Inflammatory macrophage treated with lipopolysaccharide for 4 hours (primary cell): Measurements from ENCODE around the gene EPB41L2.
"Not testable (repeated sequence)": the region's sequence is repeated elsewhere in the genome, so short reads cannot be mapped to it uniquely, and the experiment has no call there.

Experiments
- DNase-seq: peaks from one replicate; pipeline ENCODE4 v3.0.0-alpha.2; 2020

The EPB41L2 gene

DNA sequence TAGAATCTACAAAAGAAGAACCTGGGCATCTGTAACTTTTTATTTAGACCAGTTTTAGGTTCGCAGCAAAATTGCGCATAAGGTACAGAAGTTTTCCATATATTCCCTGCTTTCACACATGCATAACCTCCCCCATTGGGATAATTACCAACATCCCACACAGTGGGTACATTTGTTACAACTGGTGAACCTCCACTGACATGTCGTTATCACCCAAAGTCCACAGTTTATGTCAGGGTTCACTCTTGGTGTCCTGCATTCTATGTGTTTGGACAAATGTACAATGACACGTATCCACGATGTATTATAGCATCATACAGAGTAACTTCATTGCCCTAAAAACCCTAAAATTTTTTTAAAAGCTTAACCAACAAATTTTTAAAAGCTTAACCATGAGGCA lies 126.1 kb downstream of the EPB41L2 start:
- DNase-seq, result no peak

GRCh38 chr6:130935978-130936377 lies 127.1 kb downstream of the EPB41L2 start:
- no peak for DNase-seq

- no peak for DNase-seq
These were observed 128.0 kb downstream of the EPB41L2 start for GRCh38 chr6:130934848-130935585.

- no peak for DNase-seq
These were observed 129.3 kb downstream of the EPB41L2 start for GRCh38 chr6:130933712-130934200.

GRCh38 chr6:130932921-130933320 lies 130.1 kb downstream of the EPB41L2 start:
- DNase-seq, result no peak

DNA sequence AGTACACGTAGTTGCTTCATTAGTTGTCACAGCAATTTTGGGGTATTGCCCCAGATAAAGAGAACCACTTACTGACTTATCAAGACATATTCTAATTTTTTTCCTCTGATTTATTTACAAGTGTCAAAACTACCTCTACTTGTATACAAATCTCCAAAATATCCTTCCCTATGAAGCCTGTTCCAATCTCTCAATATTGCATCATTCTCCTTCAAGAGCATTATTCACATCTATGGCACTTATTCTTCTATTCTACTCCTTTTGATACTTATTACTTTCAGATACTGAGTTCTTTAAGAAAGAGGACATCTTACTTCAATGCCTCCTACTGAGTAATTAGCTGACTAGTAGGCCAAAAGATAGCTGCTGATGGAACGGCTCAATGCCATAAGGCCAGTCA lies 130.6 kb downstream of the EPB41L2 start:
- DNase-seq, result no peak

DNA sequence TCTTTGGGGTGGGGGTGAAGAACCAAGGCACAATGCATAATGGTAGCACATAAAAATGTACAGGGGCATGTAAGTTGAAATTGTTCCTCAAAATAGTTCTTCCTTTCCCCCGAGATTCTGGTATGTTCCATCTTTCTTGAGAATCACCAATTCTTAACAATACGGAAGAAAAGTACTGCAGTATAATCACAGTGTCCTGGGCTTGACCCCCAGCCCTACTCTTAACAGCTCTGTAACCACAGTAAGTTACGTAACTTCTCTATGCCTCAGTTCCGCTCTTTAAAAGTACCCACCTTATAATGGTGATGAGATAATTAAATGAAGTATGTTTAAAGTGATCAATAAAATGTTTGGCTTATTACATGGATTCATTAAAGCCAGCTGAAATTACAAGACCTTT lies 131.4 kb downstream of the EPB41L2 start:
- DNase-seq, result peak; percentile 30

DNA sequence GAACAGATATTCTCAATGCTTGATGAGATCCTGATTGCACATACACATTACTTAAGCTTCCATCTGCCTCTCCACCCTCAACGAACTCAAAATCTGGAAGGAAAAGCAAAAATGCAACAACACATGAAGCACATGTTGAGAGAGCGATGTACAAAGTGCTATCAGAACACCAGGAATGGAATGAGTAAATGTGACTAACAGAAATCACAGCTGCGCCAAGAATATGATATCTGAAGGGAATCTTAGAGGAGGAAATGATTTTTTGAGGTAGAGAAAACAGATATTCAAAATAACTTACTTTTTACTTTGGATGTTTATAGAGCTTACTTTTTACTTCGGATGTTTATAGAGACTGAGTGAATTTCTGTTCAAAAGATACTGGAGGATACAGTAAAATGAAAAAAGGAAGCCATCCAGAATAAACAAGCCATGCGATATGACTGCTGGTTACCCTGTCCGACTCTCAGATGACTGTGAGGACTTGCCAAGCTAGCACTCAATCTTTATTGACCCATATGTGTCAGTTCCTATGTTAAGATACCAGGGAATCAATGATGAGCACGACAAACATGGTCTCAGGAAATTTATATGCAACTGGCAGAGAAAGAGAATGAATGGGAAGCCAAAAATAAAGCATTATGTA lies 133.9 kb downstream of the EPB41L2 start:
- DNase-seq, result no peak

DNA sequence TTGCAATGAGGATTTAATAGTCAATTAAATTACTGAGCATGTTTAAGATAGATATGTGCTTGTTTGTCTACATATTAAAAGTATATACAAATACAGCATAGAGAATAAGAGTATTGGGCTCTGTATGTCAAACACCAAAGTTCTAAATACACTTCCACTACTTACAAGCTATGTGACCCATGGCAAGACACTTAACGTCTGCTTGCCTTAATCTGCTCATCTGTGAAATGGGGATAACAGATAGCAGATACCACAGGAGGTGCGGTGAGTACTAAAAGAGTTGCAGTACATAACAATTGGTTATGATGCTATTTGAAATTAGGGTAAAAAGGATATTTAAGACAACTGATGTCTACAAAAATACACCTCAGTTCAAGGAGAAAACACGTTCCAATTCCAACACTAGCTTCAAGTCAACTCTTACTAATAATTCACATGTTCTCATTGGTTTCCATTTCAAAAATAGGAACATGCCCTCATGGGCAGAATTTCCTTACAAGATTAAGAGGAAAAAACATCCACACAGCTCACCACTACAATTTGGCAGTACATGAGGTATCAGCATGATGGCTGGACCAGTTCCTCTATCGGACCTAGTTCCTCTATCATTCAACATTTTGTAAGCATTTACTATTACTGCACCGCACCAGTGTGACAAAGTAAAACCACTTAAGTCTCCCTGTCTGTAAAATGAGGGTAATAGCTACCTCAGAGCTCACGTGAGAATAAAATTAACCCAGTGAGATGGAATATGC lies 134.7 kb downstream of the EPB41L2 start:
- DNase-seq, result peak; percentile 84

GRCh38 chr6:130927305-130927704 lies 135.7 kb downstream of the EPB41L2 start:
- no peak for DNase-seq

DNA sequence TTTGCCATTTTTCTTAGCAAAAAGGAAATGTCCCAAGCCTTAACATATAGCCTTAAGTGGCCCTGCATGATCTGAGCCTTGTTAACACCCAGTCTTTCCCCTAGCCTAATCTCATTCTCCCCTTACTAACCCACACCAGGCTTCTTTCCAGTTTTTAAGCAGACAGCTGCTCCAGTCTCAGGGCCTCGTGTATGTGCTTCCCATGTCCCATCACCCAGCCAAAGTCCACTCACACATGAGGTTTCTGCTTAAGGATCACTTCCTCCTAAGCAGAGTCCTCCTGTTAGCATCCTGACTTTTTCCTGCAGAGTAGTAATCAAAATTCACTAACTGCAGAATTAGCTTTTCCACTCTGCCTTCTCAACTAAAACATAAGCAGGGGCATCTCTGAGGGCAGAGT lies 139.7 kb downstream of the EPB41L2 start:
- no peak for DNase-seq

GRCh38 chr6:130922922-130923321 lies 140.1 kb downstream of the EPB41L2 start:
- no peak for DNase-seq

DNA sequence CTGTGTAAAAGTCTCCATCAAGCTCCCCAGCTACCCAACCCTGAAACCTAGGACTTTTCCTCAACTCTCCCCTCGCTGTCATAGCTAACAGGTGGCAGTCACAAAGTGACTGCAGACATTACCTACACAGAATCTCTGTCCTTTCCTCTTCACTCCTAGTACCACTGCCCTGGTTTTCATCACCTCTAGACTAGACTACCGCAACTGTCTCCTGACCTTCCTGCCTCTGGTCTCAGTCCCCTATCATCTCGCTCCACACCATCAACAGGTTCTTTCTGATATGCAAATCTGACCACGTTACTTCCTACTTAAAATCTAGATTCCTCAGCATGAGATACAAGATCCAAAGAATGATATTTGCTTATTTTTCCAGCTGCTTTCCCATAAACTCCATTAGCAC lies 142.1 kb downstream of the EPB41L2 start:
- no peak for DNase-seq

DNA sequence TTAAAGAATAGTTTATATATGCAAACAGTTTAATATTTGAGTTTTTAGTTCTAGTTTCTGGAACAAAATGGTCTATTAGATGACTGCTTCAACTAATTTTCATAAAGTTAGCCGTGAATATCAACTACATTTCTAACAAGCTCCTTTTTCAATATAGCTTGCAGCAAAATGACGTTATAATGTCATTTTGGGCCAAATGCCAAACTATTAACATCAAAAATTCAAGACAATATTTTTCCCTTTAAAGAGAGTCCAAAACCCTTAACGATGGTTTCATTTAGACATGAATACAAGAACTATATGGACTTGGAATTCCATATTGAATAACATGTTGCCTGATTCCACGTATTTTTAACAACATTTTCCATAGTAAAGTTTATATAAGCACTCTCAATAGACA lies 144.9 kb downstream of the EPB41L2 start:
- no peak for DNase-seq

GRCh38 chr6:130915606-130916005 lies 147.4 kb downstream of the EPB41L2 start:
- not testable (repeated sequence) for DNase-seq

GRCh38 chr6:130913120-130913519 lies 149.9 kb downstream of the EPB41L2 start:
- DNase-seq, result no peak

DNA sequence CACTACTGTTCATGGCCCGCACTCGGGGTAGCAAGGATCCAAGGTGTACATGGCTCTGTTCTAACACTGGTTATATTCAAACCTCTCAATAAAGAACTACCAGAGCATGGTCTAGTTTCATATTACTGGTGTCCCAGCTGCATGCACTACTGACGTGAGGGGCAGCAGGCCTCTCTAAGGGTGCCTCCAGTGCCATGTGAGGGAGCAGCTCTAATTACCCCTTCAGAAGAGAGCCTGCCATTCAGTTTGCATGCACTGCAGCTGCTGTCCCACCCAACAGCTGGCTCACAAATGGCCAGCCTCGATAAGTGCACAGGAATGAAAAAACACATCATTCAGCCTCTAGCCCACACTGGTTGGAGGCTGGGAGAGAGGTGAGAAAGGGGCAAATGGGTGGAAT lies 150.6 kb downstream of the EPB41L2 start:
- no peak for DNase-seq

DNA sequence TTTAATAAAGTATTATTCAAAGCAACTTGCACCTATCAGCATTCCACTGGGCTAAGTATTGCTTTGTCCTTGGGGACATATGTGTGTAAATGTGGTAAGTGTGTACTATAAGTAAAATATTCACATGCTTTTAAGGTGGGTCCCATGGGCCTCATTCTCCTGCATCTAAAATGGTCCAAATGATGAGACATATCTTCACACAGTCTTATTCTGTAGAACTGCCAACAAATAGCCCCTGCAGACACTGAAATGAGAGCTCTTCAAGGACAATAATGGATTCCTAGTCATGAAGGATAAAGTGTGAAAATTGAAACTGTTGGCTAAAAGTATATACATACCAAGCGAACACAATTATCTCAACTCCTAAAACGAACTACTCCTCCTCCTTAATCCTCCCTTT lies 154.1 kb downstream of the EPB41L2 start:
- no peak for DNase-seq

DNA sequence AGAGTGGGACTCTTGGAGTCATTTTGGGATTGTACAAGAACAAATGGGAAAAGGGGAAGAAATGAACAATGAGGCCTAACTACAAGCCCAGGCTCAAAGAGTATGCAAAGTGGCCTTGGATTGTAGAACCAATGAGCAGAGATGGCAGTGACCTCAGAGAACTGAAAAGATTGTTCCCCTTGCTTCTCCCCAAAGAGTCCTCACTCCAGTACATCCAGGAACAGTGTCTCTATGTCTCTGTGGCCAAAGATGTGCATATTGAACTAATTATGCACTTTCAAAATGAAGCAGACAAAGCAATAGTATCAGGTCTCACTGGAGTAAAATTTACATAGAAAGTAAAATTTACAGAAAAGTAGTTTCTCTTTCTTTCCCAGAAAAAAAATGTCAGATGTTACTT lies 154.9 kb downstream of the EPB41L2 start:
- DNase-seq, result no peak

DNA sequence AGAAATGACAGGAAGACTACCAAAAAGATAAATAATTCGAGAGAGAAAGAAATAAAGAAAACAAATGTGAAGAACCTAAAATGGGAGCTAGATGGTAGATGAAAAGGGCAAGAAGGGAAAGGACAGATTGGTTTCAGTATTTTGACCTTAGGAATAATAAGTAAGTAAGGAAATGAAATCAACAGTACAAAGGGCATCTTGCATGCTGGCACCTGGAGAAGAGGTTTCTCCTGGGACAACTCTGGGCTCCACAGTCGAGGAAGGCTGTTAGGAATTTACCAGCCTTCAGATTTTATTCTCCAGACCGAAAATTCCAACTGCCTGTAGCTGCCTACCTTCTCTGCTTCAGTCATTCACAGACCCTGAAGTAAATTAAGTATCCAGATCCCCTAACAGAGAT lies 155.4 kb downstream of the EPB41L2 start:
- DNase-seq, result no peak

GRCh38 chr6:130906736-130907381 lies 156.2 kb downstream of the EPB41L2 start:
- DNase-seq, result no peak

DNA sequence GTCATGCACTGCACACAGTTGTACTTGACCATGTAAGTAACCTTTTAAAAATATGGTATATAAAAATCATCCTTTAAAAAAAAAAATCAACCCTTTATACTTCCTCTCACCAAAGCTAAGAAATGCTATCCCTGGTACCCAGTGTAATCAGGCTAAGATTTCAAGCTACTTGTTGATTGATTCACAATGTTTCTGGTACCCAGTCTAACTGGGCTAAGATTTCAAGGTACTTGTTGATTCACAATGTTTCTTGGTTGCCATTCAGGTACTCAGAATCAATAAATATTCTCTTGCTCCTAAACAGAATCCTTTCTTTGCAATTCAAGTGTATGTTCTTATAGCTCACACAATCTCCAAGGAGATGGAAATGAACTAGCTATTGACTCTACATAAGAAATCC lies 159.4 kb downstream of the EPB41L2 start:
- no peak for DNase-seq

GRCh38 chr6:130903007-130903406 lies 160.0 kb downstream of the EPB41L2 start:
- no peak for DNase-seq
